Endothelial cell of umbilical vein (primary cell): Measurements from ENCODE around the gene APBB3.

Experiments used
- CTCF ChIP-seq, 2 donors: IDR thresholded peaks; 1 replicate in 1 of 2; 2 replicates in 1 of 2; pipeline ENCODE4 v1.5.1; 2011; ENCODE audit warnings: low read length in 2 of 2, mild to moderate bottlenecking in 2 of 2, moderate library complexity in 2 of 2, control low read depth in 1 of 2, inconsistent platforms in 1 of 2, low read depth in 1 of 2; ENCODE audit not compliant: insufficient read depth in 1 of 2; ENCODE audit errors: extremely low read depth in 1 of 2
- FOS ChIP-seq: IDR thresholded peaks from 2 replicates; pipeline ENCODE4 v1.6.1; 2011; ENCODE audit warnings: mild to moderate bottlenecking, low read length, moderate library complexity, borderline replicate concordance; ENCODE audit not compliant: insufficient read depth
- MAX ChIP-seq: IDR thresholded peaks from 2 replicates; pipeline ENCODE4 v1.6.1; 2011; ENCODE audit not compliant: insufficient read depth, insufficient read length
- POLR2A ChIP-seq: IDR thresholded peaks from 2 replicates; pipeline ENCODE4 v1.6.1; 2012; ENCODE audit warnings: low read depth, mild to moderate bottlenecking, control low read depth, low read length

DNA sequence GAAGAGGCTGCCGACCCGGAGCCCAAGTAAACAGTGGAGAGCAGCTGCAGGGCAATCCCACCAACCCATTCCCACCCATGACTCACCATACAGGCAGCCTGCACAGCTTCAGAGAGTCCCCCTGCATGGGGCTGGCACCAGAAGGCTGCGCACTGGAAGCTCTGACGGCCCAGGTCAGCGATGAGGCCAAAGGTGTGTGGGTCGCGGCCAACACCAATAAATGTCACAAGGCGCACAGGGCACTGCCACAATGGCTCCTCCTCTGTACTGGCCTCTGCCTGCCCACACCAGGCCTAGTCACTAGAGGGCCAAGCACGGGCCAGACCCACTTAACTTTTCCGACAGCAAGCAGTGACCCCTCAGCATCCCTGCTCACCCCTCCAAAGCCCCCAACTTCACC lies 4.2 kb downstream of the APBB3 start:
- no peak for TF ChIP-seq MAX
- TF ChIP-seq FOS = no peak
- TF ChIP-seq CTCF (IDR thresholded peaks at IDR 0.05; ENCODE audit: extremely low read depth in 1 of 2, insufficient read depth in 1 of 2, low read depth in 1 of 2, low read length in 2 of 2) = no peak
- TF ChIP-seq POLR2A = no peak
